M059J (cell line): ENCODE data around the gene CISD3. TPM values are rescaled to one million over a fixed set of nuclear protein-coding genes. Genes with fewer than 3 reads are reported as not detected.

Experiments used
- DNase-seq: peaks from one replicate; pipeline ENCODE4 v3.0.0-alpha.2; 2012; ENCODE audit warnings: low read depth
- total RNA-seq: library from RNA; depleted of rRNA; stranded (reverse); fragments of >200 nt; shearing (Covaris generic); gene quantifications from 2 replicates; pipeline ENCODE4 v1.2.3, GENCODE V29; 2014; rRNA removed

The CISD3 gene
- total RNA-seq, 1 experiment from 2014 or later, result 5.9 TPM

DNA sequence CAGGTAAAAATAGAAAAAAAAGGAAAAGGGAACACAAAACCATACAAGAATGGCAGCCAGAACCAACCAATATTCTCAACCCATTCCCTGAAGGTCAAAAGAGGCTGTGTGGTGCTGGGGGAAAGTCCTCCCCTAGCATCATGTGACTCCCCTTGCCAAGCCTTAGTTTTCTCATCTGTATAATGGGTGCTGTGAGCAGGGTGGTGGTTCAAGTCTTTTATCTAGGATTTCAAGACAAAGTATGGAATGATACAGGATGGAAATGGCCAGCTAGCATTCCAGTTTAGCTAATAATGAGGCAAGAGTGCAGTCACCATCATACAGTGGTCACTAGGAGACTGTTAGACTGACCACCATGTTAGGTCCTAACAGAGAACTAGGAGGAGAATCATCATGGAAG lies 43.1 kb downstream of the CISD3 start:
- no peak for DNase-seq

DNA sequence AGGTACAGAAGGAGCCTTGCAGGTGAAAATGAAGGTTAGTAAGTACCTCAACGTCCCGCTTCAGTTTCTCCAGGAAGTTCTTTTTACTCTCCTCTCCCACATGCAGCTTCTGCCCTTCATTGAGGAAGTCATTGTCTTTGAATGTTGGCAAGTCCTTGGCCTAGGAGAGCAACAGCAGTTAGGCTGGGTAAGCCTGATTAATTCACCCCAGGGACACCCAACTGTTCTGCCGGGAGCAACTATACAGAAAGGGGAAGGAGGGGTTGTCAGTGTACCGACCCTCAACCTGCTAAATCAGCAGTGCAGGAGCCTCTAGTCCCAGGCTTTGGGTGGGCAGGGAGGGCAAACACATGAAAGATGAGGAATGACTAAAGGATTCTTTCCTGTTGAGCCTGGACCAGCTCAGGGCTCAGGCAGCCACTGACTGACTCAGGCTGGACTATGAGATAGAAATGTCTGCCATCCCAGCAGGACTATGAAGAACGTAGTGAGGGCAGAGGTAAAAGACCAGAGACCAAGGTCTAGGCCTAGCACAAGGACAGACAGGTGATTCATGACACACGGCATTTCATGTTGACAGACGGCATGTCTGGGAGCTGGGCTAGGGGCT lies 47.6 kb downstream of the CISD3 start:
- DNase-seq, result no peak

DNA sequence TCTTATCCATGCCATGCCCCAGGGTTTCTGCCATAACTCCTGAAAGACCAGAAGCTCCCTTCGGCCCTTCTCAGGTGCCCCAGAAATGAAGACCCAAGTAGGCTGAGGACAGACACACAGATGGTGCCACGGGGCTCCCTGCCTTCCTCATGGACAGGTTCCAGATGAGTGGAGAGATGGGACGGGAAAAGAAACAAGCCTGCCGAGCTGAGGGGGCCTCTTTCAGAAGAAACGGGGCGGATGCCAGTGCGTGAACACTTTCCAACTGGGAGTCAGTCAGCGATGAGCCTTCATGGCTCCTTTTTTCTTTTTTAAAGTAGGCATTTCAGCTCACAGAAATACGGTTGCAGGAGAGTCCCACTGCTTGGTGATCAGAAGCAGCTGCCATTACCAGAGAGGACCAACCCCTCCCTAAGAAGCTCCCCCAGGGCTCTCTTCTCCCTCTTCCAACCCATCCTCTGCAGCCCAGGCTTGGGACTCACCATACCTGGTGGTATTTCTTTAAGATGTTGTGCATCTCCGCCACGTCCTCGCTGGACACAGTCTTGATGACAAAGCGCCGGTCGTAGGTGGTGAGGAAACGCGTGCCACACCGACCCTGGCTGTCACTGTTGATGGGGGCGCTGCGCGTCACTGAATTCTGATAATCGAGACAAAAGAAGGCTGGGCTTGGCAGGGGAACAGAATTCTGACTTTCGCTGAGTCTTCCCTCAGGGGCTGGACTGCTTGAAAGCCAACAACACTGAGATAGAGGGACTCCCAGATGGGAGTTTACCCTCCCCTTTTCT lies 50.0 kb downstream of the CISD3 start:
- no peak for DNase-seq

DNA sequence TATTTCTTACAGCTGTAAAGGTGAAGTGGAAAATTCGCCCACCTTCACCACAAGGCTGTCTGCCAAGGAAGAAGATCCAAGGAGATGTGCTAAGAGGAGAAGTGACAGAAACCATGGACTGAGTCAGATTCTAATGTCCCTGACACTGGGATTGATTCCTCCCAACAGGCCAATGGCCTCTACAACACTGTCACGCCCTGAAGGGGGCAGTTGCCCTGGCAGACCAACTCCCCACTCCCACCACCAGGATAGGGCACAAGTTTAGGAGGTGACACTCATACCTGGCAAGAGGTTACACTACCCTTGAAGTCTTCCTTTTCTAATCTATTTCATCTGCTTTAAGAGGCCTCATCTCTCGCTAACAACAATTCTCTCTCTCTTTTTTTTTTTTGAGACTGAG lies 53.1 kb downstream of the CISD3 start:
- no peak for DNase-seq

Other genes starting within 250 kb of the CISD3 start
- not detected in 2 replicates for gene SRCIN1, start 124.4 kb upstream of the CISD3 start, total RNA-seq
- gene EPOP, start 55.4 kb upstream of the CISD3 start, total RNA-seq, result 1.8 and 4.7 TPM in 2 replicates
- 9.7 and 17.0 TPM in 2 replicates for gene MLLT6, start 25.1 kb upstream of the CISD3 start, total RNA-seq
- 3.2 and 5.0 TPM in 2 replicates for gene PCGF2, start 18.0 kb downstream of the CISD3 start, total RNA-seq
- gene PSMB3, start 22.4 kb downstream of the CISD3 start, total RNA-seq, result 410 and 440 TPM in 2 replicates
- gene PIP4K2B, start 69.2 kb downstream of the CISD3 start, total RNA-seq, result 41.6 and 45.4 TPM in 2 replicates
- gene CWC25, start 95.0 kb downstream of the CISD3 start, total RNA-seq, result 7.8 and 8.9 TPM in 2 replicates
- gene RPL23, start 123.4 kb downstream of the CISD3 start, total RNA-seq, result 716 and 785 TPM in 2 replicates
- 272 and 294 TPM in 2 replicates for gene LASP1, start 139.7 kb downstream of the CISD3 start, total RNA-seq
- not detected in 2 replicates for gene FBXO47, start 237.1 kb downstream of the CISD3 start, total RNA-seq